ENCODE data around the gene ITPR2.

DNA sequence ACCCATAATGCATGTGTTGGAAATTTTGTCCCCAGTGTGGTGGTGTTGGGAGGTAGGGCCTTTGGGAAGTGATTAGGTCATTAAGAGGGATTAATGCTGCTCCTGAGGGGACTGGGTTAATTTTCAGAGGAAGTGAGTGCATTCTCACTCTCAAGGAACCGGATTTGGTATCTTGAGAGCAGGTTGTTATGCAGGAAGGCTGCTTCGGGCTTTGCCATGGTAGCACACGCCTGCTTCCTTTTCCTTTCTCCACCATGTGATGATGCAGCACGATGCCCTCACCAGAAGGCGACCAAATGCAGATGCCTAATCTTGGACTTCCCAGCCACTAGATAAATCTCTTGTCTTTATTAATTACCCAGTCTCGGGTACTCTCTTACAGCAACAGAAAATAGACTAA lies 380.5 kb downstream of the ITPR2 start:
- TF ChIP-seq, protein P1, sequence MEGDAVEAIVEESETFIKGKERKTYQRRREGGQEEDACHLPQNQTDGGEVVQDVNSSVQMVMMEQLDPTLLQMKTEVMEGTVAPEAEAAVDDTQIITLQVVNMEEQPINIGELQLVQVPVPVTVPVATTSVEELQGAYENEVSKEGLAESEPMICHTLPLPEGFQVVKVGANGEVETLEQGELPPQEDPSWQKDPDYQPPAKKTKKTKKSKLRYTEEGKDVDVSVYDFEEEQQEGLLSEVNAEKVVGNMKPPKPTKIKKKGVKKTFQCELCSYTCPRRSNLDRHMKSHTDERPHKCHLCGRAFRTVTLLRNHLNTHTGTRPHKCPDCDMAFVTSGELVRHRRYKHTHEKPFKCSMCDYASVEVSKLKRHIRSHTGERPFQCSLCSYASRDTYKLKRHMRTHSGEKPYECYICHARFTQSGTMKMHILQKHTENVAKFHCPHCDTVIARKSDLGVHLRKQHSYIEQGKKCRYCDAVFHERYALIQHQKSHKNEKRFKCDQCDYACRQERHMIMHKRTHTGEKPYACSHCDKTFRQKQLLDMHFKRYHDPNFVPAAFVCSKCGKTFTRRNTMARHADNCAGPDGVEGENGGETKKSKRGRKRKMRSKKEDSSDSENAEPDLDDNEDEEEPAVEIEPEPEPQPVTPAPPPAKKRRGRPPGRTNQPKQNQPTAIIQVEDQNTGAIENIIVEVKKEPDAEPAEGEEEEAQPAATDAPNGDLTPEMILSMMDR (IDR thresholded peaks at IDR 0.05): no peak
- no peak for TF ChIP-seq POLR2A (IDR thresholded peaks at IDR 0.05)

Data from Peyer's patch (tissue), 4 donors.